ENCODE measurements around the gene CCDC97.

The CCDC97 gene

GRCh38 chr19:41320185-41320518 is 10.2 kb downstream of the CCDC97 start:
- Histone ChIP-seq H3K9ac (ENCODE audit: low read length) (no peak overlapping the region), H3K4me1 (ENCODE audit: low read length) (no peaks in the 10 kb centered on the region), H2AFZ (ENCODE audit: low read length) (no peak overlapping the region), H3K9me2 (replicated peaks; ENCODE audit: insufficient read depth, low read length) (no peaks in the 10 kb centered on the region), H3K4me2 (ENCODE audit: low read depth, low read length) (no peak overlapping the region), H3K27me3 (replicated peaks; ENCODE audit: insufficient read depth, low read length) (no peaks in the 10 kb centered on the region), H3K79me2 (ENCODE audit: low read length) (peaks cover 9% of the 10 kb centered on the region), H3F3A (ENCODE audit: insufficient read depth, low read length) (0 out of 2 replicates have a peak, but pooled peaks cover 8% of the 10 kb centered on the region), H3K4me3 (ENCODE audit: low read length) (no peak overlapping the region), H3K36me3 (replicated peaks; ENCODE audit: insufficient read depth, low read length) (no peaks in the 10 kb centered on the region), H3K9me3 (replicated peaks; ENCODE audit: insufficient read depth, low read length) (no peaks in the 10 kb centered on the region), H3K27ac (ENCODE audit: low read length) (no peak overlapping the region), H4K20me1 (ENCODE audit: insufficient read depth, low read length) (no peaks in the 10 kb centered on the region)
- no peak for TF ChIP-seq CTCF (IDR thresholded peaks at IDR 0.05; ENCODE audit: low read length)
- TF ChIP-seq EZH2phosphoT487 (IDR thresholded peaks at IDR 0.05; ENCODE audit: low read length): no peak
- no peak for TF ChIP-seq EZH2 (optimal IDR thresholded peaks at IDR 0.05; ENCODE audit: low read depth, low read length)
- no peak for DNase-seq

- H3K9me3 ChIP-seq (replicated peaks; ENCODE audit: insufficient read depth, low read length): no peaks in the 10 kb centered on the region
- no peaks in the 10 kb centered on the region for H3K9me2 ChIP-seq (replicated peaks; ENCODE audit: insufficient read depth, low read length)
- H3K4me1 ChIP-seq (ENCODE audit: low read length): no peaks in the 10 kb centered on the region
- H3K27me3 ChIP-seq (replicated peaks; ENCODE audit: insufficient read depth, low read length): no peaks in the 10 kb centered on the region
- H3K79me2 ChIP-seq (ENCODE audit: low read length): peaks cover 6% of the 10 kb centered on the region; the same call in 1 of the 2 replicates
- TF ChIP-seq EZH2 (optimal IDR thresholded peaks at IDR 0.05; ENCODE audit: low read depth, low read length) (no peak), EZH2phosphoT487 (IDR thresholded peaks at IDR 0.05; ENCODE audit: low read length) (no peak), CTCF (IDR thresholded peaks at IDR 0.05; ENCODE audit: low read length) (no peak)
- 0 out of 2 replicates have a peak, but pooled peaks cover 8% of the 10 kb centered on the region for H3F3A ChIP-seq (ENCODE audit: insufficient read depth, low read length)
- DNase-seq: no peak
- no peak overlapping the region for H3K4me2 ChIP-seq (ENCODE audit: low read depth, low read length)
- H3K4me3 ChIP-seq (ENCODE audit: low read length): no peak overlapping the region
- H2AFZ ChIP-seq (ENCODE audit: low read length): no peak overlapping the region
- H4K20me1 ChIP-seq (ENCODE audit: insufficient read depth, low read length): no peaks in the 10 kb centered on the region
- H3K27ac ChIP-seq (ENCODE audit: low read length): no peak overlapping the region
- H3K36me3 ChIP-seq (replicated peaks; ENCODE audit: insufficient read depth, low read length): no peaks in the 10 kb centered on the region
- H3K9ac ChIP-seq (ENCODE audit: low read length): no peak overlapping the region
Observed at GRCh38 chr19:41320568-41320967, 10.6 kb downstream of the CCDC97 start.

GRCh38 chr19:41321204-41321599 is 11.2 kb downstream of the CCDC97 start:
- no peak for TF ChIP-seq EZH2phosphoT487 (IDR thresholded peaks at IDR 0.05; ENCODE audit: low read length)
- TF ChIP-seq EZH2 (optimal IDR thresholded peaks at IDR 0.05; ENCODE audit: low read depth, low read length): no peak
- TF ChIP-seq CTCF (IDR thresholded peaks at IDR 0.05; ENCODE audit: low read length): no peak
- Histone ChIP-seq H3K79me2 (ENCODE audit: low read length) (peaks cover under 1% of the 10 kb centered on the region; the same call in 1 of the 2 replicates), H3F3A (ENCODE audit: insufficient read depth, low read length) (0 out of 2 replicates have a peak, but pooled peaks cover 8% of the 10 kb centered on the region), H4K20me1 (ENCODE audit: insufficient read depth, low read length) (no peaks in the 10 kb centered on the region), H3K27ac (ENCODE audit: low read length) (no peak overlapping the region), H3K9me3 (replicated peaks; ENCODE audit: insufficient read depth, low read length) (no peaks in the 10 kb centered on the region), H3K4me2 (ENCODE audit: low read depth, low read length) (no peak overlapping the region), H2AFZ (ENCODE audit: low read length) (no peak overlapping the region), H3K9ac (ENCODE audit: low read length) (no peak overlapping the region), H3K4me3 (ENCODE audit: low read length) (no peak overlapping the region), H3K36me3 (replicated peaks; ENCODE audit: insufficient read depth, low read length) (no peaks in the 10 kb centered on the region), H3K27me3 (replicated peaks; ENCODE audit: insufficient read depth, low read length) (no peaks in the 10 kb centered on the region), H3K9me2 (replicated peaks; ENCODE audit: insufficient read depth, low read length) (no peaks in the 10 kb centered on the region), H3K4me1 (ENCODE audit: low read length) (no peaks in the 10 kb centered on the region)
- no peak for DNase-seq
